ENCODE results near the gene HIBADH. TPM values are rescaled to one million over a fixed set of nuclear protein-coding genes. Genes with fewer than 3 reads are reported as not detected.

HIBADH gene
- total and polyA plus RNA-seq, 2 donors (not counting 3 experiments of a cell fraction or from before 2014, with no cell fraction given), result 22.6 to 30.5 TPM

GRCh38 chr7:27703181-27703580 lies 40.5 kb upstream of the HIBADH start:
- ChIA-PET CTCF (interaction anchor here (0.6 to 2.1 kb wide), 7 partner anchors 12 to 391 kb away, joined by 3 to 5 read pairs (median 3); partner anchors contain the start of gene HIBADH), POLR2A (no interaction called here)

More at GRCh38 chr7:27703181-27703580, 40.5 kb upstream of the HIBADH start:
- dilution Hi-C loops (cut with MboI; ENCODE audit: extremely low pct_ligation_motif_present, low sequenced_read_pairs), result no loop called here
- Histone ChIP-seq H4K20me1 (replicated peaks; ENCODE audit: control insufficient read depth, extremely low read depth, insufficient read depth, low read length) (no peaks in the 10 kb centered on the region), H3K27me3 (ENCODE audit: control insufficient read depth in 2 of 2, insufficient read depth in 2 of 2, low read length in 2 of 2) (no peaks in the 10 kb centered on the region), H3K9me3 (replicated peaks; ENCODE audit: control insufficient read depth, insufficient read depth, low read length) (no peaks in the 10 kb centered on the region), H3K36me3 (ENCODE audit: control insufficient read depth in 2 of 2, extremely low read depth in 1 of 2, insufficient read depth in 2 of 2, low read length in 2 of 2) (no peaks in the 10 kb centered on the region), H3K9ac (replicated peaks; ENCODE audit: extremely low read depth, insufficient read depth, low read length) (no peak overlapping the region), H3K4me2 (ENCODE audit: insufficient read depth, low read length) (no peak overlapping the region), H3K4me3 (replicated peaks in 1 of 3; ENCODE audit: insufficient read depth in 1 of 3, low read depth in 1 of 3, low read length in 3 of 3) (no peak overlapping the region), H3K9me1 (replicated peaks; ENCODE audit: control insufficient read depth, extremely low read depth, insufficient read depth, low read length) (no peaks in the 10 kb centered on the region), H3K79me2 (ENCODE audit: control insufficient read depth, insufficient read depth, low read length) (no peaks in the 10 kb centered on the region), H3K4me1 (ENCODE audit: control insufficient read depth, extremely low read depth, insufficient read depth, low read length) (no peaks in the 10 kb centered on the region), H3K27ac (ENCODE audit: insufficient read depth, low read depth, low read length) (no peak overlapping the region), H2AFZ (ENCODE audit: low read depth, low read length) (no peak overlapping the region)
- BruUV-seq (replicated peaks), result no TSS peak
- DNase-seq (ENCODE audit: low read depth, low spot score), result no peak
- TF ChIP-seq POLR2AphosphoS5 (IDR thresholded peaks at IDR 0.05; ENCODE audit: insufficient read depth, low read depth, low read length), result no peak
- TF ChIP-seq FOS (IDR thresholded peaks at IDR 0.05; ENCODE audit: borderline replicate concordance, insufficient read depth, low read length), result no peak
- TF ChIP-seq GATA2 (IDR thresholded peaks at IDR 0.05; ENCODE audit: insufficient read depth, insufficient read length, low read depth, low read length), result no peak
- TF ChIP-seq, protein P1, sequence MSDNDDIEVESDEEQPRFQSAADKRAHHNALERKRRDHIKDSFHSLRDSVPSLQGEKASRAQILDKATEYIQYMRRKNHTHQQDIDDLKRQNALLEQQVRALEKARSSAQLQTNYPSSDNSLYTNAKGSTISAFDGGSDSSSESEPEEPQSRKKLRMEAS (IDR thresholded peaks at IDR 0.05; ENCODE audit: insufficient read depth, insufficient read length), result no peak
- TF ChIP-seq POLR2A (IDR thresholded peaks at IDR 0.05; ENCODE audit: low read depth, low read length), result no peak
- TF ChIP-seq MYC (IDR thresholded peaks at IDR 0.05; ENCODE audit: low read depth, low read length), result no peak
- TF ChIP-seq JUN (IDR thresholded peaks at IDR 0.05; ENCODE audit: borderline replicate concordance, insufficient read depth, insufficient read length, low read depth), result no peak
- TF ChIP-seq, protein P2, sequence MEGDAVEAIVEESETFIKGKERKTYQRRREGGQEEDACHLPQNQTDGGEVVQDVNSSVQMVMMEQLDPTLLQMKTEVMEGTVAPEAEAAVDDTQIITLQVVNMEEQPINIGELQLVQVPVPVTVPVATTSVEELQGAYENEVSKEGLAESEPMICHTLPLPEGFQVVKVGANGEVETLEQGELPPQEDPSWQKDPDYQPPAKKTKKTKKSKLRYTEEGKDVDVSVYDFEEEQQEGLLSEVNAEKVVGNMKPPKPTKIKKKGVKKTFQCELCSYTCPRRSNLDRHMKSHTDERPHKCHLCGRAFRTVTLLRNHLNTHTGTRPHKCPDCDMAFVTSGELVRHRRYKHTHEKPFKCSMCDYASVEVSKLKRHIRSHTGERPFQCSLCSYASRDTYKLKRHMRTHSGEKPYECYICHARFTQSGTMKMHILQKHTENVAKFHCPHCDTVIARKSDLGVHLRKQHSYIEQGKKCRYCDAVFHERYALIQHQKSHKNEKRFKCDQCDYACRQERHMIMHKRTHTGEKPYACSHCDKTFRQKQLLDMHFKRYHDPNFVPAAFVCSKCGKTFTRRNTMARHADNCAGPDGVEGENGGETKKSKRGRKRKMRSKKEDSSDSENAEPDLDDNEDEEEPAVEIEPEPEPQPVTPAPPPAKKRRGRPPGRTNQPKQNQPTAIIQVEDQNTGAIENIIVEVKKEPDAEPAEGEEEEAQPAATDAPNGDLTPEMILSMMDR (IDR thresholded peaks at IDR 0.05; ENCODE audit: extremely low read depth in 1 of 2, insufficient read depth in 1 of 2, low read depth in 1 of 2, low read length in 2 of 2), result no peak
- no peak for TF ChIP-seq EZH2 (IDR thresholded peaks at IDR 0.05; ENCODE audit: borderline replicate concordance, low read depth, low read length, severe bottlenecking)
- FAIRE-seq, result no peak
- intact Hi-C loops (cut with micrococcal nuclease), result no loop called here

All from endothelial cell of umbilical vein (primary cell).